GM12891 (cell line): ENCODE data around the gene SPATA16.

Experiments used
- POLR2A ChIP-seq: IDR thresholded peaks from 2 replicates; pipeline ENCODE4 v1.6.1; 2011; ENCODE audit warnings: low read depth, low read length, control low read depth
- POLR2AphosphoS5 ChIP-seq: IDR thresholded peaks from 2 replicates; pipeline ENCODE4 v1.6.1; 2011; ENCODE audit warnings: low read depth, low read length, control low read depth
- SPI1 ChIP-seq: IDR thresholded peaks from 2 replicates; pipeline ENCODE4 v1.6.1; 2011; ENCODE audit warnings: low read depth, low read length, control low read depth
- TAF1 ChIP-seq: IDR thresholded peaks from 2 replicates; pipeline ENCODE4 v1.6.1; 2011; ENCODE audit warnings: low read depth, low read length, control low read depth

- TF ChIP-seq SPI1 (no peak), POLR2A (no peak), TAF1 (no peak), POLR2AphosphoS5 (no peak)
These were observed 158.2 kb downstream of the SPATA16 start for GRCh38 chr3:172982736-172983364.
